Measurements from ENCODE around the gene SAMD7.

- no peak for TF ChIP-seq EZH2 (IDR thresholded peaks at IDR 0.05; ENCODE audit: borderline replicate concordance, low read length)
- TF ChIP-seq CTCF (conservative IDR thresholded peaks at IDR 0.05 in 1 of 2, IDR thresholded peaks at IDR 0.05 in 1 of 2; ENCODE audit: extremely low read depth in 1 of 2, insufficient read depth in 1 of 2, low read depth in 1 of 2, low read length in 2 of 2), result no peak
Observed at GRCh38 chr3:169894110-169894509, 17.3 kb upstream of the SAMD7 start.
